AG04449 (cell line): ENCODE data around the gene UBALD1.
A peak's percentile ranks its signal among the peaks of the same experiment; 100 is the strongest.

Source experiments
- CTCF ChIA-PET: fragments of 350-600 bp; formaldehyde crosslinking; extraction: SDS; loops from one replicate; lab custom pipeline; 2021; ENCODE audit warnings: antibody characterized with exemption; lab: Yijun Ruan, JAX
- POLR2A ChIA-PET: fragments of 400-600, 350-600 bp; formaldehyde crosslinking; extraction: SDS; loops from one replicate; lab custom pipeline; 2020; ENCODE audit warnings: antibody characterized with exemption, inconsistent platforms; lab: Yijun Ruan, JAX
- DNase-seq: peaks from one replicate; pipeline ENCODE4 v3.0.0-alpha.2; 2010; ENCODE audit warnings: low read depth, low spot score
- H3K4me3 ChIP-seq: 2 replicates; pipeline ENCODE4 v1.5.1; 2011; ENCODE audit warnings: low read depth, mild to moderate bottlenecking, control low read depth, low read length
- TF ChIP-seq, protein P1 (sequence below): IDR thresholded peaks from one replicate; pipeline ENCODE4 v1.5.1; 2011; ENCODE audit warnings: mild to moderate bottlenecking, moderate library complexity, low read length, control low read depth, inconsistent platforms; ENCODE audit not compliant: insufficient read depth; ENCODE audit errors: missing control alignments

Gene UBALD1

GRCh38 chr16:4613636-4614570 is 785 bp downstream of the UBALD1 start:
- H3K4me3 ChIP-seq: peak overlapping the region; percentile 77
- TF ChIP-seq, protein P1, sequence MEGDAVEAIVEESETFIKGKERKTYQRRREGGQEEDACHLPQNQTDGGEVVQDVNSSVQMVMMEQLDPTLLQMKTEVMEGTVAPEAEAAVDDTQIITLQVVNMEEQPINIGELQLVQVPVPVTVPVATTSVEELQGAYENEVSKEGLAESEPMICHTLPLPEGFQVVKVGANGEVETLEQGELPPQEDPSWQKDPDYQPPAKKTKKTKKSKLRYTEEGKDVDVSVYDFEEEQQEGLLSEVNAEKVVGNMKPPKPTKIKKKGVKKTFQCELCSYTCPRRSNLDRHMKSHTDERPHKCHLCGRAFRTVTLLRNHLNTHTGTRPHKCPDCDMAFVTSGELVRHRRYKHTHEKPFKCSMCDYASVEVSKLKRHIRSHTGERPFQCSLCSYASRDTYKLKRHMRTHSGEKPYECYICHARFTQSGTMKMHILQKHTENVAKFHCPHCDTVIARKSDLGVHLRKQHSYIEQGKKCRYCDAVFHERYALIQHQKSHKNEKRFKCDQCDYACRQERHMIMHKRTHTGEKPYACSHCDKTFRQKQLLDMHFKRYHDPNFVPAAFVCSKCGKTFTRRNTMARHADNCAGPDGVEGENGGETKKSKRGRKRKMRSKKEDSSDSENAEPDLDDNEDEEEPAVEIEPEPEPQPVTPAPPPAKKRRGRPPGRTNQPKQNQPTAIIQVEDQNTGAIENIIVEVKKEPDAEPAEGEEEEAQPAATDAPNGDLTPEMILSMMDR: no peak
- DNase-seq: no peak
- ChIA-PET CTCF (interaction anchor here (1.1 to 3.3 kb wide), 3 partner anchors 10 to 64 kb away, joined by 3 to 14 read pairs (median 4); partner anchors contain the start of gene MGRN1), POLR2A (no interaction called here)

DNA sequence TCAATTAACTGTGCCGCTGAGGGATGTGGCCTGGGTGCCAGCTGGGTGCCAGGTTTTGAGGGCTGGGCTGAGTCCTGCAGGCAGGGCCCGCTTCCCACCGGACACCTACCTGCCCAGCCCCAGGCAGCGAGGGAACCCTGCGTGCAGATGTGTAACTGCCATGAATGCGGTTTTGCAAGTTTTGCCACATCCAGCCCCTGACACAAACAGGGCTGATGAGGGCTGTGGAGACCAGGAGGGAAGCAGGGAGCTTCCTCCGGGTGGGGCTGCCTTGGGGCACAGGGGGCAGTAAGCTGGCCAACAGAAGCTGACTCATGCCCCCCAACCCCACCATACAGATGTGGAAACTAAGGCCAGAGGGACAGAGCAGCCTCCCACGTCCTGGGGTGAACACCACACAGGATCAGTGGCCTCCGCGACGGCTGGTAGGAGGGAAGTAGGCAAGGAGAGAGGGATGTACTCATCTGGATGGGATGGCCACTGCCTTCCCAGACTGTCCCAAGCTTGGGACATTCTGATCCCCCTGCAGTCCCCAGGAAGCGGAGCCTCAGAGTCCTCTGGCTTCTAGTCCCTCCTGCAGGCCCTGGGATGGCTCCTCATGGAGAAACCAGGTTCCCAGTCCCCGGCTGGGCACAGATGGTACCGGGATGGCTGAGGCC is 1.6 kb downstream of the UBALD1 start:
- CTCF ChIA-PET: interaction anchor here (1.1 to 3.3 kb wide), 2 partner anchors 11 to 28 kb away, joined by 4 to 14 read pairs; partner anchors contain the start of gene MGRN1
- peak overlapping the region; percentile 77 for H3K4me3 ChIP-seq
- POLR2A ChIA-PET: no interaction called here
- TF ChIP-seq, protein P1: no peak
- no peak for DNase-seq

DNA sequence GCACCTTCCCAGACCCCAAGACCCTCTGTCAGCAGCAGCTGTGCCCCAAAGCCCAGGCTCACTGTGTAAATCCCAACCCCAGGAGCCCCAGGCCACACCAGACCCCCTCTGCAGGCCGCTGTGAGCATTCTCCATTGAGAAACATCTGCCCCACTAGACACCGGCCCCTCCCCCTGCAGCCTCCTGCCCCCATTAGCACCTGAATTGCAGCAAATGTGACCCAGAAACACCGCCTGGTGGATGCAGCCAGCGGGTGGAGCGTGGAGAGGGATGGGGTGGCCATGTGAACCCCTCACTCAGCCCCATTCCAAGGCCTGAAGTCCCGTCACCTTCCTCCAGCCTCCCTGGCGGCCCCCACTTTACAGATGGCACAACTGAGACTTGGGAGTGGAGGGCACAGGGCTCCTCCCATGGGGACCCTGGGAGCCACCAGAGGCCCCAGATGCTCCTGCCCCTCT is 2.2 kb downstream of the UBALD1 start:
- POLR2A ChIA-PET: no interaction called here
- TF ChIP-seq, protein P1: no peak

DNA sequence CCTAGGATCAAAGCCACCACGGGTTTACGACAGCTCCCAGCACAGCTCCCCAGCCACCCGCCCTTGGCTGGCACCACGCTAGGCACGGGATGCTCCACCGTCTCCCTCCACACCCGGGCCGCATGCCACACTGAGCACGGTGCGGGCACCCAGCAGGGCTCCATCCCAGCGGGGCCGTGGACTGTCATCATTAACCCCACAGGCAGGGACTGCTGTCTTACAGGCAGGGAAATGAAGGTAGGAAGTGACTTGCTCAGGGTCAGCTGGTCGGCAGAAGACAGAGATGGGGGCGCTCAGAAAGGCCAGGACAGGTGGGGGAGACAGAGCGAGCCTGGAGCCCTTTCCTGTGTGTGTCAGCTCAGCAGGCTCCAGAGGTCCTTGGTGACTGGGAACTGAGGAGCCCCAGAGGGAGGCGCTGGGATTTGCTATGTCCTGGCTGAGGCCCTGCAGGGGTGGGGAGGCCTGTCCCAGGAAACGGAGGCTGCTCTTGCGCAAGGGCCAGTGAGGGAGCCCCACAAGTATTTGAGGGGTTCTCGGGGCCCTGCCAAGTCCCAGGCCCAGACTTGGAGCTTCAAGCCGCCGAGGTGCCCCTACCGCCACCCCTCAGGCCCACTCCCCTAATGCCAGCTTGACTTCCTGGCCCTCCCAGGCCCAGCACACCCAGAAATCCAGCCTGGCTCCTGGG is 3.2 kb downstream of the UBALD1 start:
- ChIA-PET POLR2A (no interaction called here), CTCF (interaction anchor here (0.7 to 3.3 kb wide), 4 partner anchors 9 to 26 kb away, joined by 3 to 14 read pairs (median 4); partner anchors contain the start of gene MGRN1)
- TF ChIP-seq, protein P1: no peak
- H3K4me3 ChIP-seq: no peak overlapping the region; the same call in 1 of the 2 replicates
- DNase-seq: no peak

More for the DNA sequence above, 2.2 kb downstream of the UBALD1 start:
- DNase-seq: no peak
- CTCF ChIA-PET: interaction anchor here (1.1 to 3.3 kb wide), 3 partner anchors 10 to 27 kb away, joined by 4 to 14 read pairs (median 4); partner anchors contain the start of gene MGRN1
- H3K4me3 ChIP-seq: peak overlapping the region; percentile 77

DNA sequence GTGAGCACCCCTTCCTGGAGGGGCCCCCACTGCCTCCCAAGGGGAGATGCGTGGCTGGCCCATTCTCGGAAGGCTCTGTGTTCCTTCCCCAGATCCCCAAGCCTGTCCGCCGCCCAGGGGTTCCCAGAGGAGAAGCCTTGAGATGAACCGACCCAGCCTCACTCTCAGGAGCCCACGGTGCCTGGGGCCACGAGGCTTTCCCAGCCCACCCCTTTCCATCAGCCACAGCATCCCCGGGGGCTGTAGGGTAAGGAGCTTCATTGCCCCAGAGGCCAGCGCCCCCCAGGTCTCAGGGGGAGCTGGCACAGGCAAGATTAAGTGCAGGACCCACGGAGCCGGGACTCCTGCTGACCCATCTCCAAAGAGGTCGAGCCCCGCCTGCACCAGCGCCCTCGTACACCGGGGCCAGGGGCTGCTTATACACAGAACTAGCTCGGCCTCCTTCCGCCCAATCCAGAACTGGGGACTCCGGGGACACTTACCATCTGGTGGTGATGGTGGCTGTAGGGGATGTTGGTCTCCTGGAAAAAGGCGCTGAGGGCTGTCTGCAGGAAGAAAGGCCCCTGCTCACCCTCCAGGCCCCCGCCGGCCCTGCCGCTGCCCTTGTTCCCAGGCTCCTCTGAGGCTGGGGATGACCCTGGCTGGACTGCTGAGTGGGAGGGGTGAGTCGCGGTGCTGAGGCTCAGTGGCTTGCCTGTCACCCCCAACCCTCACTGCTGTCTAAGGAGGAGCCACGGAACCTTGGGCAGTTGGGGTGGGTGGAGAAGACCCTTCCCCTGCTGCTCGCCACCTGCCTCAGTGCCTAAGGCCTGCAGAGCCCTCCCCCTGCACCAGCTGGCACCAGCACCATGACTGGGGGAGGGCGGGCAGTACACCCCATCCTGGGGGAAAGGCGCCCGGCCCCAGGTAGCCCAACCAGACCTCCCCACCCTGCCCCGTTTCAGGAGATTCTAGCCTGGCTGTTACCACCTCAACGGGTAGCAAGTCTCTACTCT is 4.4 kb downstream of the UBALD1 start:
- TF ChIP-seq, protein P1: no peak
- no peak for DNase-seq
- CTCF ChIA-PET: interaction anchor here (0.8 to 3.0 kb wide), 3 partner anchors 13 to 25 kb away, joined by 3 to 14 read pairs (median 4); partner anchors contain the start of gene MGRN1
- POLR2A ChIA-PET: no interaction called here
- no peak overlapping the region for H3K4me3 ChIP-seq
